OCI-LY3 (cell line): ENCODE results near the gene RNF144B.

Experiments
- EZH2phosphoT487 ChIP-seq: fragments of 200-600 bp; shearing (Covaris generic); IDR thresholded peaks from 2 replicates; pipeline ENCODE4 v1.6.1; 2018; ENCODE audit warnings: antibody characterized with exemption, mixed run types, low read depth
- TF ChIP-seq, protein P1 (sequence below): fragments of 200-600, 300-600 bp; sonication (generic); IDR thresholded peaks from 2 replicates; pipeline ENCODE4 v1.5.1; 2014; ENCODE audit warnings: antibody characterized with exemption, low read length, low read depth

DNA sequence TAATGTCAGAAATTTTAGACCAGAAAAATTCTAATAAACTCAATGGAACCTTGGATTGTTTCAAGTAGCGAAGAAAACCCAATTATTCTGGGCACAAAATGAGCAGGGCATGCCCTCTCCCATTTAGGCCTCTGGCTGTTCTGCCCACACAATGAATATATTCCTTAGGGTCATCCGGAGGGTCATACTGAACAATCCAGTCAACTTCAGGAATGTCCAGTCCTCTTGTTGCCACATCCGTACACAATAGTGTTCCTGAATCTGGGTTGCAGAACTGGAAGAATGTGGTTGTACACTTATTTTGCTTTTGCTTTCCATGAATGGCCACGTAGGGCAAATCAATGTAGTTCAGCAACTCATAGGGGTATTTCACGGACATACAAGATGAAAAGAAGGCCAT, 23.4 kb upstream of the RNF144B start:
- TF ChIP-seq, protein P1, sequence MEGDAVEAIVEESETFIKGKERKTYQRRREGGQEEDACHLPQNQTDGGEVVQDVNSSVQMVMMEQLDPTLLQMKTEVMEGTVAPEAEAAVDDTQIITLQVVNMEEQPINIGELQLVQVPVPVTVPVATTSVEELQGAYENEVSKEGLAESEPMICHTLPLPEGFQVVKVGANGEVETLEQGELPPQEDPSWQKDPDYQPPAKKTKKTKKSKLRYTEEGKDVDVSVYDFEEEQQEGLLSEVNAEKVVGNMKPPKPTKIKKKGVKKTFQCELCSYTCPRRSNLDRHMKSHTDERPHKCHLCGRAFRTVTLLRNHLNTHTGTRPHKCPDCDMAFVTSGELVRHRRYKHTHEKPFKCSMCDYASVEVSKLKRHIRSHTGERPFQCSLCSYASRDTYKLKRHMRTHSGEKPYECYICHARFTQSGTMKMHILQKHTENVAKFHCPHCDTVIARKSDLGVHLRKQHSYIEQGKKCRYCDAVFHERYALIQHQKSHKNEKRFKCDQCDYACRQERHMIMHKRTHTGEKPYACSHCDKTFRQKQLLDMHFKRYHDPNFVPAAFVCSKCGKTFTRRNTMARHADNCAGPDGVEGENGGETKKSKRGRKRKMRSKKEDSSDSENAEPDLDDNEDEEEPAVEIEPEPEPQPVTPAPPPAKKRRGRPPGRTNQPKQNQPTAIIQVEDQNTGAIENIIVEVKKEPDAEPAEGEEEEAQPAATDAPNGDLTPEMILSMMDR, result no peak
- no peak for TF ChIP-seq EZH2phosphoT487
